GM19467 (cell line): ENCODE data around the gene ACTN4.
"Not testable (repeated sequence)": the region's sequence is repeated elsewhere in the genome, so short reads cannot be mapped to it uniquely, and the experiment has no call there.

Source experiments
- ATAC-seq: cut with Tn5 transposase; IDR thresholded peaks from one replicate; pipeline ENCODE4 v1.9.1; 2021; ENCODE audit warnings: mild to moderate bottlenecking, moderate library complexity; ENCODE audit not compliant: unreplicated experiment

ACTN4 gene

DNA sequence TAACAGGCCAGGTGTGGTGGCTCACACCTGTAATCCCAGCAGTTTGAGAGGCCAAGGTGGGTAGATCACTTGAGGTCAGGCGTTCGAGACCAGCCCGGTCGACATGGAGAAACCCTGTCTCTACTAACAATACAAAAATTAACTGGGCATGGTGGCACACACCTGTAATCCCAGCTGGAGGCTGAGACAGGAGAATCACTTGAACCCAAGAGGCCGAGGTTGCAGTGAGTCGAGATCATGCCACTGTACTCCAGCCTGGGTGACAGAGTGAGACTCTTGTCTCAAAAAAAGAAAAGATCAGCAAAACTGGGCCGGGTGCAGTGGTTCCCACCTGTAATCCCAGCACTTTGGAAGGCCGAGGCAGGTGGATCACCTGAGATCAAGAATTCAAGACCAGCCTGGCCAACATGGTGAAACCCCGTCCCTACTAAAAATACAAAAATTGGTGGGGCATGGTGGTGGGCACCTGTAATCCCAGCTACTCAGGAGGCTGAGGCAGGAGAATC lies 114.5 kb downstream of the ACTN4 start:
- not testable (repeated sequence) for ATAC-seq

DNA sequence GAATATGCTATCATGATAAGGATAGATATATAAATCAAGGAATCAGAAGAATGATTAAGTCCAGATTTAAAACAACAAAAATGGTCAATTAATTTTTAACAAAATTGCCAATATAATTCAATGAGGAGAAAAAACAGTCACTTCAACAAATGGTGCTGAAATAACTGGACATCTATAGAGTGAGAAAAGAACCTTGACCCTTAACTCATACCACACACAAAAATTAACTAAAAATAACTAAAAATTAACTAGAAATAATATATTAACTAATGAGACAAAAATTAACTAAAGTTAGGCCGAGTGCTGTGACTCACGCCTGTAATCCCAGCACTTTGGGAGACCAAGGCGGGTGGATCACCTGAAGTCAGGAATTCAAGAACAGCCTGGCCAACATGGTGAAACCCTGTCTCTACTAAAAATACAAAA lies 116.4 kb downstream of the ACTN4 start:
- ATAC-seq = no peak

DNA sequence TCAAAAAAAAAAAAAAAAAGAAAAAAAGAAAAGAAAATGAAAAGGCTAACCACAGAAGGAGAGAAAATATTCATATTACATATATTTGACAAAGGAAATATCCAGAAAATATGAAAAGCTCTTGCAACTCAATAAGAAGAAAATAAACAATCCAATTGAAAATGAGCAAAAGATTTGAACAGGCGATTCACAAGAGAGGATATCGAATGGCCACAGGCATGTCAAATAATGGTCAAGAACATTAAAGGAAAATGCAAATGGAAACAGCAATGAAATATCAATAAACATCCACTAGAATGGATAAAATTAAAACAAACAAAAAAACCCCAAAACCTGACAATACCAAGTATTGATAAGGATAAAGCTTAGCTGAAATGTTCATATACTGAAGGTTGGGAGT lies 117.8 kb downstream of the ACTN4 start:
- no peak for ATAC-seq

DNA sequence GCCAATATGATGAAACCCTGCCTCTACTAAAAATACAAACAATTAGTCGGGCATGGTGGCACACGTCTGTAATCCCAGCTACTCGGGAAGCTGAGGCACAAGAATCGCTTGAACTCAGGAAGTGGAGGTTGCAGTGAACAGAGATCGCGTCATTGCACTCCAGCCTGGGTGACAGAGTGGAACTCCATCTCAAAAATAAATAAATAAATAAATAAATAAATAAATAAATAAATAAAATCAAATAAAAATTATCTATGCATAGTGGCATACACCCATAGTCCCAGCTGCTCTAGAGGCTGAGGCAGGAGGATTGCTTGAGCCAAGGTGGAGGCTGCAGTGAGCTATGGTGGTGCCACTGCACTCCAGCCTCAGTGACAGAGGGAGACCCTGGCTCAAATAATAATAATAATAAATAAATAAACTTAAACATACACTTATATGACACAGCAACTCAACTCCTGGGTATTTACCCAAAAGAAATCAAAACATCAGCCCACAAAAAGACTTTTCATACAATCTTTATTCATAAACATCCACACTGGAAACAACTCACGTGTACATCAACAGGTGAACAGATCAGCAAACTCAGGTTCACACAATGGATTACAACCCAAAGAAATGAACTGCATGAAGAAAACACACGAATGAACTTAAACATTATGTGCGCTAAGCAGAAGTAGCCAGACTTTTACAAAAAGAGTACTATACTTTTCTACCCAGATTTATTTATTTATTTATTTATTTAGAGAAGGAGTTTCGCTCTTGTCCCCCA lies 119.0 kb downstream of the ACTN4 start:
- no peak for ATAC-seq

DNA sequence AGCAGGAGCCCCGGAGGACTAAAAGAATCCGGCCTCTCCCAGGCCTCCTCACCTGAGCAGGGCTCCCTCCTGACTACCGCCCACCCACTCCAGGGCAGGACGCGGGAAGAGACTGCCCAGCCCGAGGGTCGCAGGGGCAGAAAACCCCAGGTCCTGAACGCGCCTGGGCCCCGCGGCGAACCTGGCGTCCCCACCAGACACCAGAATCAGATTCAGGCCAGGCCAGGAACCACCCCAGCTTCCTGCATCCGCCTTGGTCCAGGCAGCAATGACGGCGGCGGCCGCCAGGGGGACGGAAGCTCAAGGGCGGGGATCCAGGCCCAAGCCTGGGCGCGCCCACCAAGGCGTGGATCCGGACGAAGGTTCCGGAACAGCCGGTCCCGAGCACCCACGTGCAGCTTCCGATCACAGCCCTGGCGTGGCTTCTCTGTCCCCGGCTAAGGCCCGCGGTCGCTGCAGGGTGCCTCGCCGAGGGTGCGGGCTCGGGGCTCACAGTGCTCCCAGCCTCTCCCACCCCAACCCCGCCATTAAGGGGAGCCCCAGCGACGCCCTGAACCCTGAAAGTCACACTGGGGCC lies 122.3 kb downstream of the ACTN4 start:
- no peak for ATAC-seq

DNA sequence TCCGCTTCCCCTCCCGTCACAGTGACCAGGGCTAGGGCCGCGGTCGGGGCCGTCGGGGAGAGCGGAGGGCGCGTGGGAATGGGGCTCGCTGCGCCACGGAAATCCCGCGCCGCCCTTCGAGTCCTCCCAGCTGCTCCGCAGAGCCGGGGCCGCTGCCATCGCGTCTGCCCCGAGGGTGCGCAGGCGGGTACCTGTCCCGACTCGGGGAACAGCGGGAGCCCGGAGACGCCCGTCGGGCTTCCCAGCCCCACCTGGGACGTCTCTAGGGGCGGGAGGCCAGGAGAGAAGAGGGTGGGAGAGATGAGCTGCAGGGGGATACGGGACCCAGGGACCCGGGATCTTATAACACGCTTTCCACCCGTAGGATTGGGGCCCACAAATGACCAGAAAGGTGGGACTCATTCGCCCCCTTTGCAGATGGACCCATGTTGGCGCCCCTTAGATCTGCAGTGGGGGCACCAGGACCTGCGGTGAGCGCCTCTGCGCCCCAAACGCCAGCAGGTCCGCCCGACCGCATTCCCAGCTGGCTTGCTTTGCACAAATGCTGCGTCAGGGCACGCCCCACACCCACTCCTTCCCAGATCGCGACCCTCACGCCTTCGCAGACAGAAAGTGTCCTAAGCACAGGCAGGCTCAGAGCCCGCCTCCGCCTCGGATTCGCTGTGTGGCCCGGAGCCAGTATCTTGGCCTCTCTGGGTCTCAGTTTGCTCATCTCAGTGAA lies 122.9 kb downstream of the ACTN4 start:
- not testable (repeated sequence) for ATAC-seq

DNA sequence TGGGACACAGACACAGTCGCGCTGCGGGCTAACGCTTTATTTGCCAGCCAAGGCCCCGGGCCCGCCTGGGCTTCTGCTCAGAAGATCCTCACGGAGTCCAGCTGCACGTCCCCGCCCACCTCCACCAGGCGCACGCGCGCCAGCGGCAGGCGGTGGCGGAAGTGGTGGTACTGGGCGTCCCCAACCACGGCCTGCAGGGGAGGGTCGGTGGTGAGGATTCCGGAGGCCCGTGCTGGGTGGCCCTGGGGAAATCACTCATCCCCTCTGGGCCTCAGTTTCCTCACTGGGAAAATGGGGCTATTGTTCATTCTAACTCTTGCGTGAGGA lies 123.5 kb downstream of the ACTN4 start:
- ATAC-seq = peak; percentile 59

DNA sequence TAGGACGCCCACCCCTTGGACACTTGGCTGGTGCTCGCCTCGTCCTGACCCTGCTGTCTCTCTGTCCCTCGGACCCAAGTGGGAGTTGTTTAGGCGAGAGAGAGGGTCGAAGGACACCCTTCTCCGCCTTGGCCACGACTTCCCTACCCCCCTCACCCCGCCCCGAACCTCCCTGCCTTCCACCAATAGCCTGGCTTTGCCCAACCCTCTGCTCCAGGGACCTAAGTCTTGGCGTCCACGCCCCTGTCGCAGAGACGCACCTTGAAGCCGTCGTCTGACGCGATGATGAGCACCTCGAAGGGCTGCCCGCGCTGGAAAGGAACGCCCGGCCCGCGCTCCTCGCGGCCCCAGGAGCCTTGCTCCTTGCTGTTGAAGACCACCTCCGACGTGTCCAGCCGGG lies 124.1 kb downstream of the ACTN4 start:
- not testable (repeated sequence) for ATAC-seq

DNA sequence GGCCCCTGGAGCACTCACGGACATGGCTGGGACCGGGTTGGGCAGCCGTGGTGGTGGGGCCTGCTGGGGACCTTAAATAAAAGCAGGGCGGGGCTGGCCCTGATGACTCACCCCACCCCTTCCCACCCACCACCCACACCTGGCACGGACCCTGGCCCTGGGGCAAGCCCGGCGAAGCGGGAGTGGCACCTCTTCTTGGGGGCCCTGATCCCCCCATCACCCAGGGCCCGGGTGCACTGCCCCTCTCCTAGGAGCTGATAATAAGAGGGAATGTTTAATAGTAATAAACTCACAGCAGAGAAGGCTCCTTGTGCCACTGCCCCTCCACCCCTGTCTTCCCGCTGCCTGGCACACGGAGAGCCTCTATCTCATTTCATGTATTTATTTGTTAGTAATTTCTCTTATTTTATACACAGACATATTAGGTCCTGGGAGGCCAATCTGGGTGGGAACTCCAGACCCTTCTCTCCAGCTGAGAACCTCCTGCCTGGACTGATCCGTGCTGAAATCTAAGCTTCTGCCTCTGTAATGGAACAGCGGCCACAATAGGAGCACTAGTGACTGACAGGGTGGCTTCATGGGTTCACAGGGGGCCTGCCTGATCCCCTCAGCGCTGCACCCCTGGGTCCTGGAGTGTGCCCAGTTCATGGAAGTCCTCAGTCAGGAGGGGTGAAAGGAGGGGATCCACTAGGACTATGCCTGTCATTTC lies 126.2 kb downstream of the ACTN4 start, which contains the start of gene LGALS7:
Gene LGALS7, minus strand, starts transcription at position 49 of the 709 bp plus-strand sequence. Its CDS starts 25 bp downstream, at position 24.
- ATAC-seq = no peak

DNA sequence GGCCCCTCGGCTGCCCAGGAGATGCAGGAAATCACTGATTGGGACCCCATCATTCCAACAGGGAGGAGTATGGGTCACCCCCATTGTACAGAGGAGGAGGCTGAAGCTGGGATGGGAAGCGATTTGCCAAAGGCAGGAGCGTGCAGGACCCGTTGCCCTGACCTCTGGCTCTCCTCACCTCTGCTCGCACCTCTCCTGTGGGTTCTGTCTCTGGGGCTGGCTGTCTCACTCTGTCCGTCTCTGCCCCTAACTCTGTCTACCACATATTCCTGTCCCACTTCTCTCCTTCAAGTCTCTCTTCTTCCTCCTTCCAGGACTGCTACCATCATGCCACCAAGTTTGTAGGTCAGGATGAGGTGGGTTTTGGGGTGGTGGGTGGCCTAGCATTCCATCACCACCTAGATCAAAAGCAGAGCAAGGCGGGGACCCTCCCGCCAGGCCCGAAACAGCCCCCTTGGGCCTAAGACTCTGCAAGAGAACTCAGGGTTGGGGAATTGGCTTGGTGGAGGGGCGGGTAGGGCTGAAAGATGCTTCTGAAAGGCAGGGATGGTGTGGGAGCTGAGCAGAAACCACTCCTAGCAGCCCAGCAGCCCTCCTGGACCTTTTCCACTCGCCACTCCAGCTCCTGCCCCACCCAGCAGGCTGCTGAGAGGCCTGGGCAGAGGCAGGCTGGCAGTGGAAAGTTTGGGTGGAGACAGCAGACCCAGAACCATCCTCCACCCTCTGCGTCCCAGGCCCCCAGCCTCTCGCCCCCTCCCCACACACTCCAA lies 126.9 kb downstream of the ACTN4 start:
- no peak for ATAC-seq

DNA sequence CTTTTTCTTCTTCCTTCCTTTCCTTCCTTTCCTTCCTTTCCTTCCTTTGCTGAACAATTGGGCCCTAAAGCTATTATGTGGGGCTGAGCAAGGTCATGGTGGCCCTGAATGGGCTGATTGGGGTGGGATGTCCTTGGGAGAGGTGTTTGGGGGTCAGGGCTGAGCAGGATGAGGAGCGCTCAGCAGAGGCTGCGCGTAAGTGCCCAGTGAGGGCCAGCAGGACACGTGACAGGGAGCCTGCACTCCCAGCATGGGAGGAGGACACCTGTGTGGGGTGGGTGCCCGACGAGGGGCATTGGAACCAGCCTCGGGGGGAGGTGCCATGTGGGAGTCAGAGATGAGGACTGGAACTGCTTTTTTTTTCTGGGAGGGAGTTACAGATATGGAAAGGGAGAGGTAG lies 131.3 kb downstream of the ACTN4 start:
- ATAC-seq = no peak

DNA sequence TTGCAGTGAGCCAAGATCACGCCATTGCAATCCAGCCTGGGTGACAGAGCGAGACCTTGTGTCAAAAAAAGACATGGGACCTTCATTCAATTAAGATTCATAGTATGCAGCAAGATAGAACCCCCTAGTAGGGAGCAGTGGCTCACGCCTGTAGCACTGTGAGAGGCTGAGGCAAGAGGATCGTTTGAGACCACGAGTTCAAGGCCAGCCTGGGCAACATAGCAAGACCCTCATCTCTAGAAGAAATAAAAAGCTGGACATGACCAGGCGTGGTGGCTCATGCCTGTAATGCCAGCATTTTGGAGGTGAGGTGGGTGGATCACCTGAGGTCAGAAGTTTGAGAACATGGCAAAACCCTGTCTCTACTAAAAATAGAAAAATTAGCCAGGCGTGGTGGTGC lies 133.0 kb downstream of the ACTN4 start:
- no peak for ATAC-seq

DNA sequence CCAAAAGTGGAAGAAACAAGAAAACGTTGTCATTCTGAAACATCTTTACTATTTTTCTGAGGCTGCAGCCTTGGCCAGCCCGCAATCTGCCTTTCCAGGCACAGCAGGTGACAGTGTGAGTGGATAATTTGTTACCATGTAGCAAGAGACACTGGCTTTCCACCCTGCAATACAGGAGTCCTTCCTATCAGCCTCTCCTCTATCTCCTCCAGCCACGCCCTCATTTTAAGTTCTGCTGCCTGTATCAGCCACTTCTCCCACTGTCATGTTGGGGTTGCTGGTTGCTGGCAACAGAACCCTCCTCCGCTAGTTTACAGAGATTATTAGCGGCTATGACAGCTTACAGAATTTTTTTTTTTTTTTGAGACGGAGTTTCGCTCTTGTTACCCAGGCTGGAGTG lies 133.6 kb downstream of the ACTN4 start:
- ATAC-seq = no peak
